HUES6 (cell line): ENCODE results near the gene NADK2.
"Not testable (repeated sequence)": the region's sequence is repeated elsewhere in the genome, so short reads cannot be mapped to it uniquely, and the experiment has no call there.

ENCODE experiments used
- H3K27ac ChIP-seq: 2 replicates; pipeline ENCODE4 v1.7.0; 2013; ENCODE audit warnings: low read depth, mild to moderate bottlenecking, low read length, inconsistent platforms
- H3K27me3 ChIP-seq: 2 replicates; pipeline ENCODE4 v1.6.1; 2013; ENCODE audit warnings: low read length; ENCODE audit not compliant: control insufficient read depth, insufficient read depth
- H3K36me3 ChIP-seq: 2 replicates; pipeline ENCODE4 v1.6.1; 2013; ENCODE audit warnings: low read length; ENCODE audit not compliant: control insufficient read depth, insufficient read depth
- H3K4me1 ChIP-seq: 2 replicates; pipeline ENCODE4 v1.6.1; 2013; ENCODE audit warnings: low read length; ENCODE audit not compliant: control insufficient read depth, insufficient read depth
- H3K4me3 ChIP-seq: 2 replicates; pipeline ENCODE4 v1.5.1; 2013; ENCODE audit warnings: low read depth, low read length
- H3K9ac ChIP-seq: one replicate; pipeline ENCODE4 v1.6.1; 2013; ENCODE audit warnings: mild to moderate bottlenecking, low read length
- H3K9me3 ChIP-seq: 2 replicates; pipeline ENCODE4 v1.6.1; 2013; ENCODE audit warnings: low read depth, low read length; ENCODE audit not compliant: control insufficient read depth, insufficient read depth

Gene NADK2

DNA sequence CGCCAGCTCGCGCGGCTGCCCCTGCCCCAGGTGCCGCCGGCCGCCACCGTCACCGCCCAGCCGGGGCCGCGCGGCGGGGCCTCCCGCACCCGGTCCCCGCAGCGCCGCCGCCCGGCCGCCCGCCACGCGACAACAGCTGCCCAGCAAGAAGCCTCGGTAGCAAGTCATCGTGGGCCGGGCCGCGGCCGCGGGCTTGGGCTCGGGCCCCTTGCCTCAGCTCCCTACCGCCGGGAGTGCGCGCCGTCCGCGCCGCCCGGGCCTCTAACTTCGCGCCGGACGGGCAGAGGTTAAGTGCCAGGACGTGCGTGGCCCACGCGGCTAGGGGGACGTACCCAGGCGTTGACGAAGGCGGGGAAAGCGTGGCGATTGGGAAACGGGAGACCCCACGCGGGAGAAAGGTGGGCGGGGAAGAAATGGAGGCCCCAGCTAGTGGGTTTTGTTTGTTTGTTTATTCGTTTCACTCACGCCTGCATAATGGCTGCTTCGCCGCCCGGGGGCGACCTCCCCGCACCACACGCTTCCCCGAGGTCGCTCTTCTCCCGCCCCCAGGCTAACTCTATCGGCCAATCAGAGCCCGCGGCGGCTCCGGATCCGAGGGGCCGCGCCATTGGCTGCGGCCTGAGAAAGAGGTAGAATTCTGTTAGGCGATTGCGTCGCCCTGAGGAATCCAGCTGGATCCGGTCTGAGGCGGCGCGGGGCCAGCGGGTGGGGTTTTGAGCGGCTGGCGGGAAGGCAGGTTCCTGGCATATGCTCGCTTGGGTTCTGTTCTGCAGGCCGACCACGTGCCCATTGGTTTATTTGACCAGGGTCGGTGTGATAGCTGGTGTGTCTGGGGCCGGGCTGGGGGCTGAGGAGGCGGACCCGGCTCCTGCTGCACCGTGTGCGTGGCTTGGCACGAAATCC is at the start of gene NADK2:
Gene NADK2 (minus strand): TSS at position 295 of the 903 bp plus-strand sequence. CDS start 127 bp downstream, at position 168.
- peak within 1 kb of the TSS; percentile 78 for H3K4me3 ChIP-seq
- peak within 1 kb of the TSS; percentile 89 for H3K9ac ChIP-seq
- peaks cover 6% of the 10 kb centered on the region for H3K9me3 ChIP-seq
- H3K27ac ChIP-seq, result peak within 1 kb of the TSS; percentile 72
- H3K4me1 ChIP-seq, result peaks cover 23% of the 10 kb centered on the region; the same call in 1 of the 2 replicates
- H3K36me3 ChIP-seq, result no peaks in the 10 kb centered on the region
- peaks cover 19% of the 10 kb centered on the region for H3K27me3 ChIP-seq

DNA sequence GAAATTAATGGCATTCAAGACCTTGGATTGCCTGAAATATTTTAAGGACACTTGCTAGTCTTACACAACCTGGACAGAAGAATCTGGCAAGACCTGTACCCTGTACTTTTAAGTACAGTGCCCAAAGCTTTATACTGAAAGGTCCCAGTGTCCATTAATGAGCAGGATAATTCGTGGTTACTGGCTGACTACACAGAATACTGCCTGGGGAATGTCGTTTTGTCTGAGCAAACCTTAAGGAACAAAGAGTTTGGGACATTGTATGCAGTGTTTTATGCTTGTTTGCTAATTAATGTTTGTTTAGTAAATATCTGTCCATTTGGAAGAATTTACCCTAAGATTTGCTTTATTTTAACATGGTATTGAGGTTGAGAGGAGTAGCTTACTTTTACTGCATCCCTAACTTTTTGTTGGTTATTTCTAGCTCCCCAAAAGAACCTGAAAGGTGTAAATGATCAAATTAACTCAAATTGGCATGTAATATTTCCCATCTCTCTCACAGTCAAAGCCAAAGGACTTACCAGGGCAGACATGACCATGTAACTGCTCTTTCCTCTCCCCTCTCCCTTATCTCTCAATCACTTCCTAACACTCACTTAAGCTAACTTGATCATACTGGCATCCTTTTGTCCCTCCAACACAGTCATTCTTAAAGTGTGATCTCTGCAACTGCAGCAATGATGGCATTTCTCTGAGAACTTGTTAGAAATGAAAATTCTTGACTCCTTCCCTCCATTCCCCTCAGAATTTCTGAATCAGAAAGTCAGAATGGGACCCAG is 44.3 kb upstream of the NADK2 start:
- Histone ChIP-seq H3K36me3 (no peaks in the 10 kb centered on the region), H3K9me3 (no peaks in the 10 kb centered on the region), H3K9ac (no peak overlapping the region), H3K4me3 (no peak overlapping the region), H3K4me1 (no peaks in the 10 kb centered on the region), H3K27ac (no peak overlapping the region), H3K27me3 (no peaks in the 10 kb centered on the region)

- H3K4me1 ChIP-seq, H3K9ac ChIP-seq, H3K36me3 ChIP-seq, H3K27ac ChIP-seq, H3K4me3 ChIP-seq, H3K9me3 ChIP-seq, H3K27me3 ChIP-seq: not testable (repeated sequence)
Measured at GRCh38 chr5:36283775-36284174, 42.0 kb upstream of the NADK2 start.

GRCh38 chr5:36281626-36282025 is 39.9 kb upstream of the NADK2 start:
- Histone ChIP-seq H3K27ac (no peak overlapping the region), H3K36me3 (no peaks in the 10 kb centered on the region), H3K4me1 (no peaks in the 10 kb centered on the region), H3K27me3 (no peaks in the 10 kb centered on the region), H3K9ac (no peak overlapping the region), H3K4me3 (no peak overlapping the region), H3K9me3 (no peaks in the 10 kb centered on the region)

DNA sequence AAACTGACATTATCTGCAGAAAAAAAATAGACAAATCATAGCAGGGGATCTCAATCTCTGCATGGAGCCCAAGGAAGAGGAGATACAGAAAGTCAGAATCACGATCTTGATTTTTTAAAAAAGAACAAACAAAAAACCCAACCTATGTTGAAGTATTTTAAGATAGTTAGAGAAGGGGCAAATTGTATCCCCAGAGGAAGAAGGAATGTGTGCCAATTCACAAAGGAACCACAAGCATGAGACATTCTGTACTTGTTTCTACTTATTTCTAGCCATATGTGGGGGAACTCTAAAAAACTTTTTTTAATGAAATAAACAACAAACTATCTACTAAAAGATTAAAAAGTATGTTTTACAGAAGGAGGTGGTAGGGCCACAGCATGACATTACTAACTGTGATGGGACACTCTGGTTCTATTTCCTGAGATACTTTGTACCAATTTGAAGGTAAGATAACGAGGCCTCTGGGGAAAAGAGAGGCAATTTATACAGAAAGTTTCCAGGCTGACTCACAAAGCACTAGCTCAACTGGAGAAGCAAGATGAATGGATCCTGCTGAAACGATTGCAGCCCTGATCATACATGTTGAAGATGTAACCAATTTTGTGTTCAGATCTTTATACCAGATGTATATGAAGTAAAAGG is 37.5 kb upstream of the NADK2 start:
- H3K9ac ChIP-seq, result no peak overlapping the region
- H3K27ac ChIP-seq, result no peak overlapping the region
- H3K27me3 ChIP-seq, result no peaks in the 10 kb centered on the region
- H3K36me3 ChIP-seq, result no peaks in the 10 kb centered on the region
- H3K4me3 ChIP-seq, result no peak overlapping the region
- no peaks in the 10 kb centered on the region for H3K9me3 ChIP-seq
- peaks cover 4% of the 10 kb centered on the region for H3K4me1 ChIP-seq

DNA sequence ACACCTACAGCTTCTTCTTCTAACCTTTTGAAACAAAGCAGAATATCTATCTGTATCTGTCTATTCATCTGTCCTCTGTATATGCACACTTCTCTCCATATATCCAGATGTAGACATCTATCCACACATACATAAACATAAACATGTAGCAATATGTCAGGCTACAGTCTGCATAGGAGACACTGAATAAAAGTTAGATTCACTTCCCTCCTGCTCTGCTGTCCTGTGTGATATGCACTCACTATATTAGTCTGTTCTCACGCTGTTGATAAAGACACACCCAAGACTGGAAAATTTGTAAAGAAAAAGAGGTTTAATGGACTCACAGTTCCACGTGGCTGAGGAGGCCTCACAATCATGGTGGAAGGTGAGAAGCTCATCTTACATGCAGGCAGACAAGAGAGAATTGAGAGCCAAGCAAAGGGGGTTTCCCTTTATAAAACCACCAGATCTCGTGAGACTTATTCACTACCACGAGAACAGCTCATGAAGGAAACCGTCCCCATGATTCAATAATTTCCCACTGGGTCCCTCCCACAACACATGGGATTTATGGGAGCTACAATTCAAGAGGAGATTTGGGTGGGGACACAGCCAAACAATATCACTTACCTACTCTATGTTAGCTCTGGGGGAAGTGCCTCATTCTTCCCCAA is 35.9 kb upstream of the NADK2 start:
- Histone ChIP-seq H3K27ac (no peak overlapping the region), H3K27me3 (no peaks in the 10 kb centered on the region), H3K36me3 (no peaks in the 10 kb centered on the region), H3K9me3 (no peaks in the 10 kb centered on the region), H3K4me1 (peaks cover 4% of the 10 kb centered on the region), H3K9ac (no peak overlapping the region), H3K4me3 (no peak overlapping the region)

DNA sequence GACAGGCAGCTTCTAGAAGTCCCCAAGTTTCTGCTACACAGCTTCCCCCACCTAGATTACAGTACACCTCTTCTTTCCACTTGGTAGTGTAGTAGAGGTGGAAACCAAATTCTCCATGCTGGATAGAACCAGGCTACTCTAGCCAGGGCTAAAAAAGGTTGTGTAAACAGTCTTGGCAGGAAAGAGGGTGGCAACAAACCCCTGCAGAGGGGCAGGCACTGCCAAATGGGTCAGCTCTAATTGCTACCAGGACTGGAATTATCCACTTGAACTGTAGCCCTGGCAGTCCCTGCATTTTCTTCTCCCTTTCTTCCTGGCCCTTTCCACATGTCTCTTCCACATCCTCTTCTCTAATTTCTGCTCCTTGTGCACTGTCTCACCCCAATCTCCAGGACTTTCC is 35.1 kb upstream of the NADK2 start:
- H3K36me3 ChIP-seq, result no peaks in the 10 kb centered on the region

GRCh38 chr5:36273809-36274526 is 32.2 kb upstream of the NADK2 start:
- H3K4me3 ChIP-seq, result no peak overlapping the region

More for the DNA sequence above, 35.1 kb upstream of the NADK2 start:
- Histone ChIP-seq H3K4me3 (no peak overlapping the region), H3K9me3 (no peaks in the 10 kb centered on the region), H3K27me3 (no peaks in the 10 kb centered on the region), H3K4me1 (peaks cover 4% of the 10 kb centered on the region), H3K9ac (no peak overlapping the region), H3K27ac (no peak overlapping the region)

DNA sequence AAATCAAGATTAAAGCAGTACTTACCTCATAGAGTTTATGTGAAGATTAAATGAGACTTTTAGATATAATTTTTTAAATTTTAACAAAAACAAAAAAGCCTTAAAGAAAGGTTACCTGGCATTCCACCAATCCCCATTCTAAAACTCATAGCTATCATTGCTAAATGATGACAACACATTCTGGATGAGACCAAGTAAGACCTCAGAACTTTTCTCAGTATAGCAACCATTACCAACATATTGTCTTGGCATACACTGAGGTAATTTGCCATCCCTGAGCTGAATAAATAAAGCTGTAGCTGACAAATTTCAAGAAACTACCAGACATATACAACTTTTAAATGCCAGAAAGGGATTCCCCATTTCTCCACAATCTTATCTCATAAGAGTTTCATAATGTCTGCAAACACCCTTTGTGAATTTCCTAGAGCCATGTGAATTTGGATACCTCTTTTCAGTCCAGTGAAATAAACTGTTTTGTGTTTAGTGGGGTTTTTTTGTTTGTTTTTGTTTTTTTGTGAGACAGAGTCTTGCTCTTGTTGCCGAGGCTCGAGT is 30.5 kb upstream of the NADK2 start:
- H3K27me3 ChIP-seq, result no peaks in the 10 kb centered on the region
- H3K36me3 ChIP-seq, result no peaks in the 10 kb centered on the region
- H3K4me3 ChIP-seq, result no peak overlapping the region
- H3K9ac ChIP-seq, result no peak overlapping the region
- peaks cover 4% of the 10 kb centered on the region for H3K4me1 ChIP-seq
- no peak overlapping the region for H3K27ac ChIP-seq
- H3K9me3 ChIP-seq, result no peaks in the 10 kb centered on the region

More at GRCh38 chr5:36273809-36274526, 32.2 kb upstream of the NADK2 start:
- Histone ChIP-seq H3K36me3 (no peaks in the 10 kb centered on the region), H3K27me3 (no peaks in the 10 kb centered on the region), H3K9me3 (no peaks in the 10 kb centered on the region), H3K4me1 (peaks cover 4% of the 10 kb centered on the region), H3K27ac (no peak overlapping the region), H3K9ac (no peak overlapping the region)
